IPS-NIHi7 (cell line): Measurements from ENCODE around the gene KIF26B.

Experiments used
- DNase-seq: peaks from one replicate; pipeline ENCODE4 v3.0.0; 2012; ENCODE audit warnings: mixed read lengths; ENCODE audit errors: extremely low spot score

KIF26B gene

DNA sequence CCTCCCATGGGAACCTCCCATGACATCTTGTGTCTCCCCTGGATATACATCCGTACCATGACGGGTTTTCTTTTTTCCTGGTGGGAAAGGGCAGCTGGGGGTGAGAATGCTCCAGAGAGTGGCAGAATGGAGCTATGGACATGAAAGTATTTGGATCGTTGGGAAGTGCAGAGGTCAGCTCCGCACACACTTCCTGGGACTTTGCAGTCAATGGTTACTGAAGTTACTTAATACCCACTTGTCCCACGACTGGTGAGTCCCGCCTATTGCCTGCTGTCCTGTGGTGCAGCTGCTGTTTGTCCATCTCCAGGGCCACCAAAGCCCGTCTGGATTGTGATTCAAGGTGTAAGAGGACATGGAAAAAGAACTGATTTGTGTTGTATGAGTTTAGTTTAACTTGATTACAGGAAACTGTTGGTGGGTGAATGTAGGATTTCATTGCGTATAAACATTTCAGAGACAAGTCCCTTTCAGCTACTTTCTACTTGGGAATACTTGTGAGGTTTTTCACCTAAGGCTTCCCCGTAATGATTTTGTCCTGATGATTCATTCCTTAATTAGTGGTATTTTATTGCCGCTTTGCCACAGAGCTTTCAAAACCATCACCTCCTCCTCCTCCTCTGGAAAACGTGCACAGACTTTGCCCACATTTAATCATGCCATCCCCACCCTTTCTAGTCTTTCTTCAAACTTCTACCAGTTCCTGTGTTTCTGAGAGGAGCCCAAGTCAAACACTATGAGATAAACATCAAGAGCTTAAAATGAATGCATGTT, 308.8 kb downstream of the KIF26B start:
- no peak for DNase-seq

DNA sequence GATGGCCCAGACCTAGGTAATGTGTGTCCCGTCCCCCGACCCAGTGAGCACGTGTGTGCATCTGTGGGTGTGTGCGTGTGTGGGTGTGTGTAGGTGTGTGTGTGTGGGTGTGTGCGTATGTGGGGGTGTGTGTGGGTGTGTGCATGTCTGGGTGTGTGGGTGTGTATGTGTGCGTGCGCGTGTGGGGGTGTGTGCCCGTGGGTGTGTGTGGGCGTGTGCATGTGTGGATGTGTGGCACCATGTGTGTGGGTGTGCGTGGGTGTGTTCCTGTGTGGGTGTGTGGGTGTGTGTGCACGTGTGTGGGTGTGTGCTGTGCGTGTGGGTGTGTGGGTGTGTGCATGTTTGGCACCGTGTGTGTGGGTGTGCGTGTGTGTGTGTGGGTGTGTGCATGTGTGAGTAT, 309.5 kb downstream of the KIF26B start:
- no peak for DNase-seq

DNA sequence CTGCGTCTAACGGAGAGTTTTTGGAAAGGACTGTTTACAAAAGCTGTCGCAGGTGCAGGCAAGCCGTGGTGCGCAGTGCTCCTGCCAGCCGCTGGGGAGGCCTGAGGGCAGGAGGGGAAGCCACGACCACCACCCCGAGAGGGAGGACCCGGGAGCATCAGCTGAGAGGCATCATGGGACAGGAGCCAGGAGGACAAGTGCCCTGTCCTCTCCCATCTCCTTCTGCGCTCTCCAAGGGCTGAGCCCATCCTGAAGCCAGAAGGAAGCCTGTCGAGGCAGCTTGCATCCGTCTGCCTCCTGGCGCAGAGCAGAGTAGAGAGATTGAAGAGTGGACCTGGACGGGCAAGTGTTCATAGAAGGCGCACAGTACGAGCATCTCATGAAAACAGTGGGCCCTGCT, 310.9 kb downstream of the KIF26B start:
- no peak for DNase-seq

DNA sequence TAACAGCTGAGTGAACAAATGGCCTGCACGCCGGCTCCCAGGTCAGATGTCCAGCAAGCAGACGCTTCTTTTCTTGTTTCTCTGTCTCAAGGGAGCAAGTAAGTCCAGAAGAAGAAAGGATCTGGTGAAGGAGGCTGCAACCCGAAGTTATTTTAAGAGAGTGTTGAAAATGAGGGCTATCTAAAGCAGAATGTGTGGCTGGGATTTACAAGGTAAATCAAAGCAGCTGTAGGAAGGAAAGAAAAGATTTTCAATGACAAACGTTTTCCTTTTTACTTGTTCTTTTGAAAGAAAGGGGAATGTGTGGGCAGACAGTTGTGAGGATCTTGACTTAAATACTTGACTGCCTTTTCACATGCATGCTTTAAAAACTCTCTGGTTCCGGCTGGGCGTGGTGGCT, 311.5 kb downstream of the KIF26B start:
- DNase-seq, result no peak

DNA sequence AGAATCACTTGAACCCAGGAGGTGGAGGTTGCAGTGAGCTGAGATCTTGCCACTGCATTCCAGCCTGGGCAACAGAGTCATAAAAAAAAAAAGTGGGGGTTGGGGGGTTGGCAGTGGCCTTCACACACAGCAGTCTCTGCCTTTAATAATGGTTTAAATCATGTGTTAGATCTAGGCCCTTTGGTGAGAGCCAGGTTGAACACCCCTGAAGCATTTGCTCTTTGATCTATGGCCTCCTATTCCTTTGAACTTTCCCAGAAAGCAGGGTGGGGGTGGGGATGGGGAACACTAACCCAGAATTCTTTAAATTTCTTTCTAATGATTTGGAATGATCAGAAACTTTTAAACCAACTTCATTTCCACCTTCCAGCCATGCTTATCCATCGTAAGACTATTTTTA, 313.0 kb downstream of the KIF26B start:
- DNase-seq, result no peak

DNA sequence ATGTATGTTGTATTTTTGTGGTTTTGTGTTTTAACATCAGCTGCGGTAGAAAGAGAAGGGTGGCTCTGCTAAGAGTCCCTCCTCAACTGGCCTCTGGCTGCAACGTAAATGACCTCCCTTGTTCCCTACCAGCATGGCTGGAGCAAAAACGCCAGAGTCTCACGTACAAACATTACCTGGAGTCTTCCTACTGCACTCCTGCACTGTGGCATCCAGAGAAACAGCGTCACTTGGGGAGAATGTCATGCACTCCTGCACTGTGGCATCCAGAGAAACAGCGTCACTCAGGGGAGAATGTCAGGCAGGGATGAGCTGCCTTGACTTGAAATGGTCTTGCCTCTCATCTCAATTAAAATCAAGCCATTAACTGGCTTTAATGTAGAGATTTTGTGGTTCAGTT, 314.2 kb downstream of the KIF26B start:
- DNase-seq, result no peak

DNA sequence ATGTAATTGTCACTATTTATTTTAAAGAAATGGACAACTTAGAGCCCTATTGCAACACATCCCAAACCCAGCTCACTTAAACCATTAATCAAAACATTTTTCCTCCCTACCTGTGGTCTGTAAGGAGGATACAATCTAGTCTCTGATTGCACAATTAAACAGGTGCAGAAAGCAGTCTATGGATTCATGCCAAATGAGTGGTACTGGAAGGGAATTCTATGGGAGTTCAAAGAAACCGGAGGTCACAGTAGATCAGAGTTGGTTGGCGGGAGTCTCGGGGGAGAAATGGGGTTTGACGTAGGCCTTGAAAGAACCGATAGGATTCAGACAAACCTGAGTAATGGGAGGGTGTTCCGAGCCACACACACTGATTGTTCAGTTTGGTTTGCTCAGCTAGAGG, 314.9 kb downstream of the KIF26B start:
- DNase-seq, result no peak

DNA sequence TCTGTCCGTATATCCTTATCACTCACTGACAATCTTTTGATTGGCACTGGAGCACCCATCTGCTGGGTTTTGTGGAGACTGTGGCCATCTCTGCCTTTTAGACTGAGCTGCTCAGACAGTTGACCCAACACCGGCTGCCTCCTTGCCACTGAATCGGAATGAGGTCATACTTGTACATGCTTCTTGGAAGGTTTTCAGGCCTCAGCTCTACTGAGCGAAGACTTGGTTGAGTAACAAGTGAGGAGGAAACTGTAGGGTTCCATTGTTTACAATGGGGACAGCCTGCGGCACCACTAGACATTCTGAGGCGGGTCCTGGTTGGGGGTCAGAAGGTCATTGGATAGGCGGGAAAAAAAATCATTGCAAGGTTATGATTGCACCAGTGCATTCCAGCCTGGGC, 320.3 kb downstream of the KIF26B start:
- no peak for DNase-seq

DNA sequence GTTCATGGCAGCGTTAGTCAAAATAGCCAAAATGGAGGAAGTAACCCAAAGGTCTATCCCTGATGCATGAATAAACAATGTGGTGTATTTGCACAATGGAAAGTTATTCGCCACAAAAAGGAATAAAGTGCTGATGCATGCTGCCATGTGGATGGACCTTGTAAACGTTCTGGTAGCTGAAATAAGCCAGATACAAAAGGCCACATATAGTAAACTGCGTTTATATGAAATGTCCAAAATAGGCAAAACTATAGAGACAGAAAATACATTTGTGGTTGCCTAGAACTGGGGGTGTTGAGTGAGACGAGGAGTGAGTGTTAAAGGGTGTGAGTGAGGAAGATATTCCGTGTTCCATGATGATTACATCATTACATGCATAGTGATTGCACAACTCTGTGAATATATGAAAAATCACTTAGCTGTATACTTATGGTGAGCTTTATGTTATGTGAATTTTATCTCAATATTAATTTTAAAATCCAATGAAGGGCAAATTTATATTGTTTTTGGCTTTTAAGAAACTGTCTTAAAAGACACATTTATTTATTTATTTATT, 321.3 kb downstream of the KIF26B start:
- no peak for DNase-seq

DNA sequence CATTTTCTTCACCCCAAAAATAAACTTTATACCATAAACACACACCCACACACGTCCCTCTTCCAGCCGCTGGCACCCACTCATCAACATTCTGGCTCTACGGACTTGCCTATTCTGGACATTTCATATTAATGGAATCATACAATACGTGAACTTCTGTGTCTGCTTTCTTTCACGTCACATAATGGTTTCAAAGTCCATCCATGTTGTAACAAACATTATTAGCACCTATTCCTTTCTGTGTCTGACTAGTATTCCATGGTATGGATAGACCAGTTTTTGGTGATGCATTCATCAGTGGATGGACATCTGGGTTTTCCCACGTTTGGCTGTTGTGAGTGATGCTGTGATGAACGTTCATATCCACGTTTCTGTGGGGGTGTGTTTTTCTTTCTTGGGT, 323.2 kb downstream of the KIF26B start:
- no peak for DNase-seq

DNA sequence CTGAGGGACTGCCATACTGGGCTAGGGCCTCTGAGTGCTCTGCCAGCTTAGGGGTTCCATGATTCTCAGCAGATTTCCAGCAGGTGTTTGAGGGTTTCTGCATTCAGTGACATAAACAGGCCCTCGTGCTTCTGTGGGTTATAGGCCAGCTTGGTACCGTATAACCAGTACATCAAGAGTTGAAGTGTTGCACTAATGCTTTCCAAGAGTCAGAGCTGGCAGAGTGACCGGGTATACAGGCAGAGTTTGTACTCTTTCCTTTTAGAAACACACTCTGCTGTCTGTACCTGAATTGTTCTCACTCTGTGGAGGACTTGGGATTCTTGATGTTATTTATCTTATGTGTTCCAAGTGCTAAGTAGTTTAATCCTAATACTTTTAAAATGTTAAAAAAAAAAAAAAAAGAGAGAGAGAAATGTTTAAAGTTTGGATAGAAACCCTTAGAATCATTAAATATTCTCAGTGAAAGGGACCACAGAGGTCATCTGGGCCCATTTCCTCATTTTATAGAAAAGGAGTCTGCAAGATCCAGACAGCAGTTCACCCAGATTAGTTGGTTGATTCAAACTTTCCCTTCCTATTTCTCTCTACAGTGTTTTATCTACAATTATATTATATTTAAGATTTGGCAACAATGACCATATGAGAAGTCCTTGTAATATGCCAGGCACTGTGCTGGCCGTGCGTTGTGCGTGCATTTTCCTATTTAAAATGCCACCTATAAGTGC, 325.8 kb downstream of the KIF26B start:
- no peak for DNase-seq

DNA sequence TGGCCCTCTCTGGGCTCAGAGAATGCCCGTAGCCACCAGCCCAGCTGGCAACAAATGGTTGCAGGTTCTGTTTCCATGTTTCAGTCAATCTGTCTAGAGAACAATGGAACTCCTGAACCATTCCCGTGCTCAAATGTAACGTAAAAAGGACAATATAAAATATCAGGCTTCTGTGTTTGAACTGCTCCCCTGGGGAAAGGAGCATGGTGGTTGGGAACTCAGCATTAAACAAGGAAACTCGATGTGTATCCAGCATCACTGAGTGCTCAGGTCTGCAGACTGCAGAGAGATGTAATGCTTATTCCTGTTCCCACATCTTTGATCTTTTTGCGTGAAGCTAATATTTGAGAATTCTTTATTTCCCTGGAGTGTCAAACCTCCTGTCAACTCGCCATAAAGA, 326.5 kb downstream of the KIF26B start:
- DNase-seq, result no peak

DNA sequence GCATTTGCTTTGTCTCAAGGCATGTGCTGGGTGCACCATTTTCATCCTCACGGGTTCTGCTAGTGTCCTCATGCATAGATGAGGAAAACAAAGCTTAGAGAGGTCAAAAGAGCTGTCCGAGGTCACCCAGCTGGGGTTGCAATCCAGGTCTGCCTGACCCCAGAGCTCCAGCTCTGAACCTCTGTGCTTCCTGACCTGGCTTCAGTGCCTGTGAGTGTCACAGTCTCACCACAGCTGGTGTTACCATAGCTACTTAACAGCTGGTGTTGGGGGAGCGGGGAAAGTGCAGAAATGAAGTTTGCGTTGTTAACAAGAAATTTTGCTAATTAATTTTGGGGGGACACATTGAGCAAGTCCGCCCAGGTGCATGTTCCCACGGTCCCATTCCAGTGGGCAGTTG, 328.5 kb downstream of the KIF26B start:
- DNase-seq, result no peak

DNA sequence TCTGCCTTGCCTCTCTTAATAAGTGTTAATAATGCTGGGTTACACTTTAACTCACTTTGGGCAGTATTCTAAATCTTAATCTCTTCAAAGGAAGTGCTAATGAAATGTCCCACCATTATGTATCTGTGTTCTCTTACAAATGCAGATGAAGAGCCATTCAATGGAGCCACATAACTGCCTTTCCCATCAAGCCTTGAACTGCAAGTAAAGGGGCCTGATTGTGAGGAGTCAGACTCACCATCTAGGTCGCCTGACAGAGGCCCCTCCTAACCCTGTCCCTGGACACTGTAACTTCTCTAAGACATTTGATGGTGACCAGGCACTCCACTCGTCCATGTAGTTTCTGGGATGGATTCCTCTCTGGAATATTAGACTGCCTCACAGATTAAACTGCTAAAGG, 329.4 kb downstream of the KIF26B start:
- peak; percentile 62 for DNase-seq

DNA sequence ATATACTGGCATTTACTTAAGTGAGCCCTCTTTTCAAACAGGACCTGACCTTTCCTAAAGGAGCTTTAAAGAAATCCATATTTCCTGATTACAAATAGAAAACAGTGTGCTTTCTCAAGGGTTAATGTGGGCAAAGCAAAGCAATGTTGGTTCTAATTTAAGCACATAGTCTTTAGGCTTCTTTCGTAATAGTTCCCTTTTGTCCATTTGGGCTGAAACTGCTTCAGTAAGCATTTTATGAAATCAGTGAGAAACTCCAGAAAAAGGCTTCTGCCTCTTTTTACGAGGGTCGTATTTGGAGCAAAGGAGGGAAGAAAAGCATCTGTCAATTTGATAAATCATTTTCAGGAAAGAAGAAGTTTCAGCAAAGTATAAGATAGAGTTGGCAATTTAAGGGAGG, 331.2 kb downstream of the KIF26B start:
- DNase-seq, result no peak

DNA sequence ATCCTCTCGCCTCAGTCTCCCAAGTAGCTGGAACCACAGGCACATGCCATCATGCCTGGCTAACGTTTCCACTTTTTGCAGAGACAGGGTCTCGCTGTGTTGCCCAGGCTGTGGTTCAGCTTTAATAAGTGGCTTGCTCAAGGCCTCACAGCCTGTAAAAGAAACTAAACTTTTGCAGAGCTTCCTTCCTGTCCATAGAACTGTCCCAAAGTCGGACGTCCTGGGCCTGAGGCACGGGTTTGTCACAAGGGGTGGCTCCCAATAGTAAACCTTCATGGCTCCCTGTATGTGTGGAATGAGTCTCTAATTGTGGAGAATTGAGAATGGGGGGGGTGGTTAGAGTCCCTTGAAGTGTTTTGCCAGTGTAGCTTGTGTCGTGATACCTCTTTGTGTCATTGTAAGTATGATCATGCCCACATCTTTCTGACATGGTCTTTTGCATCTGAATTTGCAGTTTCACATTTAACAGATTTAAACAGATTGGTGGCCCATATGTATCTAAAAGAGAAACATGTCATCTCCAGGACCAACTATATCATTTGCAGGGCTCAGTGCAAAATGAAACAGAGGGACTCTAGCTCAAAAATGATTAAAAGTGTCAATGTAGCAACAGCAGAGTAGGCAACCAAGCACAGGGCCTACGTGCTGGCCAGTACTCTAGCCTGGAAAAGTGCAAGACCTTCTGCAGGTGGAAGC, 332.1 kb downstream of the KIF26B start:
- DNase-seq, result no peak

DNA sequence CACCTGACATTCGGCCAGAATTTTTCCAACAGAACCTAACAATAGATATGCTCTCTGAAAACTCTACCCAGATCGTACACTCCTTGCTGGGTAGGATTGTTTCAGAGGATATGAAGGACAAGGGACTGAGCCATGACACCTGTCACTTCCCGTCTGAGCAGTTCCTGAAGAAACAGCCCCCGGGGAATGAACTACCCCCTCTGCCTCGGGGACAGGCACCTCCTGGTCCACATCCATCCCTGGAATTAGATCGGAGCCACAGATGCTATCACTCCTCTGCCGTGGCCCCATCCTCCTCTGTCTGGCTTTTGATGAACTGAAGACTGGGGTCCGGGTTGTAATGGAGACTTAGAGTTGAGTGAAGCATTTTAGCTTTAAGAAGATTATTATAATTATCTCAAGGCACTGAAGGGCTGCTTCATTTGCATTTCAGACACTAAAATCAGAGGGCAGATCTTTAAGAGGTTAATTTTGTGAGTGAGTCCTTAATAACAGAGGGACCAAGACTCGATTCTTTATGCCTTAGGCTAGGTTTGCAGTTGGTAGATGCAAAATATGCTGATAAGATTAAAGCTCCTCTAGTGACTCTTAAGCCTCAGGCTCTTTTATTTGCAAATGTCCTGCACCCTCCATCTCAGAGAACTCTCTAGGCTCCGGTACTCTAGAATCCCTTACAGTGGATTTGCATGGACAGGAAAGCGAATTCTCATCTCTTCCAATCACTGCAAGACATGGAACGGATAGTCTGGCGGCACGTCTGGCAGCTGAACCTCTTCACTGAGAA, 333.8 kb downstream of the KIF26B start:
- DNase-seq, result no peak

DNA sequence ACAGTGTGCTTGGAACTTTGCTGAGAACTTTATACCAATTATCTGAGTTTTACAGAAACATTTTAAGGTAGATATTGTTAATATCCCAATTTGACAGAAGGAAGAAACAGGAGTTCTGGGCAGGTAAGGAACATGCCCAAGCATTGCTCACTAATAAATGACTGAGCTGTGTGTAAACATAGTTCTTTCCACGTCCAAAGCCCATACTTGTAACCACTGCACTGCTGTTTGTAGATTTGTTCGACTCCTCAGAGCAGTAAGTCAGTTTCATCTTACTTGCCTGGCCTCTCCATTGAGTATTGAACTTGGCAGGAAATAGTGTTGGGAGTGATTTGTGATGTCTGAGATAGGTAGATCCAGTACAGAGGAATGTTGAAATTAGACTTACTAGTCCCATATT, 335.1 kb downstream of the KIF26B start:
- no peak for DNase-seq

DNA sequence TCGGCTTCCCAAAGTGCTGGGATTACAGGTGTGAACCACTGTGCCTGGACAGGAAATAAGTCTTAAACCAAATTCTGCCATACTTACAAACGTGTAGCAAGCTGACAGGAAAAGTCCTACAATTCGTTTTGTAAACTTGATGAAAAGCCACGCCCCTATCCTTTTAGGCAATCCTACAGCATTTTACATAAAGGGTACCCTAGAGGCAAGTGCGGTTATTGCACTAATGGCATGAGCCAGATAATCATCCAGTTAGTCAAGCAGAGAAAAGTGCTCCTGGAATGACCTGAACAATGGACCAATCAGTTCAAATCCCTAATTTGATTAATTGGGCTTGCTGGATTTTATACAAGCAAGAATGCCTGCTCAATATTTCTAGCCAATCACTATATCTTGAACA, 338.2 kb downstream of the KIF26B start:
- no peak for DNase-seq

DNA sequence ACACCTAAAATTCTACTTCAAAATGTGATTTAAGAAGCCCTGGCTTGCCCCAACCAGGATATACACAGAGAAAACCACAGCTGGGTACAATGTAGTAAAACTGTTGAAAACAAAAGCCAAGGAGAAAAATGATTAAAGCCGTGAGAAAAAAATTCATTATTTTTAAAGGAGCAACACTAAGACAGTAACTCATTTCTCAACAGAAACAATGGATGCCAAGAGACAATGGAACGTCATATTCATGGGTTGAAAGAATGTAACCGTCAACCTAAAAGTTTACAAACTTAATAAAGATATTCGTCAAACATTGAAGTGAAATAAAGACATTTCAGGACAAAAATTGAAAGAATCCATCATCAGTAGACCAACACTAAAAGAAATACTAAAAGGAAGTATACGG, 340.9 kb downstream of the KIF26B start:
- no peak for DNase-seq

DNA sequence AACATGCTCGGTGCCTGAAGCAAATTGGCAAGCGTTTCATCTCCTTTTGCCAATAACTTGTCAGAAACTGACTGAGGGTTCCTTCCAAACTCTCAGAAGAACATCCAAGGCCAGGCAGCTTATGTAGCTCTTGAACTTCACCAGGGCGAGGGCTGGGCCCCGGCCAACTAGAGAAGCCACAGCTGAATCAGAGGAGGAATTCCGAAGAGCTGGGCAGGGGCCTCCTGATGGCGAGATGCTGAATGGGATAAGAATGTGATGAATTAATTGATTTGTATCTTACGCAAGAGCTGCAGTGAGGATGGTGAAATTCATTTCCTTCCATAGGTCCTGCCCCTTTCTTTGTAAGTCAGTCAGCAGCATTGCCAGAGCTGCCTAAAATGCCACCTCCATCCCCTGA, 345.8 kb downstream of the KIF26B start:
- DNase-seq, result no peak

DNA sequence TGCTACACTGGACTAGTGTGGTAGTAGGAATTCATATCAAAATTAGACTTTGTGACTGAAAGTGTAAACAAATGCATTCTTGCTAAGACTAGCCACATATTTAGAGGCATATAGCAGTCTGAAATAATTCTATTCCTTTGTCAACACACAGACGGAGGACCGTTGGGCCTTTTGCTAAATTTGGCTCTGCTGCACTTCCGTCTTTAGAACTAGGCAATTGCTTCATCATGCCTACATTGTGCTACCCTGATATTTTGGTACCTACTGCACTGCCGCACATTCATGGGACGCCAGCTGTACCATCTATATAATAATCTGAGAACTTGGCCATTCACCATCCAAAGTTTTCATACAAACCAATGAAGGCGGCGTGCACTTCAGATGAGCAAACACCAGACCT, 346.8 kb downstream of the KIF26B start:
- no peak for DNase-seq
